ENCODE results near the gene USP17L21.
"Not testable (repeated sequence)": the region's sequence is repeated elsewhere in the genome, so short reads cannot be mapped to it uniquely, and the experiment has no call there.

The USP17L21 gene

GRCh38 chr4:9262572-9262971, at the start of gene USP17L21:
Gene USP17L21, plus strand, starts transcription at chr4:9262872. Its CDS starts 0 bp downstream, at chr4:9262872.
- not testable (repeated sequence) for H3K9me3 Mint-ChIP-seq; H3K4me3 Mint-ChIP-seq; H3K4me1 Mint-ChIP-seq (ENCODE audit: low read depth); H3K36me3 Mint-ChIP-seq (ENCODE audit: low read depth); H3K27ac Mint-ChIP-seq; H3K27me3 Mint-ChIP-seq

GRCh38 chr4:9214701-9215100, 48.0 kb upstream of the USP17L21 start:
- H3K27ac Mint-ChIP-seq; H3K27me3 Mint-ChIP-seq; H3K4me3 Mint-ChIP-seq; H3K9me3 Mint-ChIP-seq; H3K4me1 Mint-ChIP-seq (ENCODE audit: low read depth); H3K36me3 Mint-ChIP-seq (ENCODE audit: low read depth): not testable (repeated sequence)

- not testable (repeated sequence) for H3K4me3 Mint-ChIP-seq; H3K27ac Mint-ChIP-seq; H3K4me1 Mint-ChIP-seq (ENCODE audit: low read depth); H3K36me3 Mint-ChIP-seq (ENCODE audit: low read depth); H3K9me3 Mint-ChIP-seq; H3K27me3 Mint-ChIP-seq
These were observed 47.6 kb upstream of the USP17L21 start, which contains the start of gene USP17L11 for GRCh38 chr4:9215105-9215504. Gene USP17L11, plus strand, starts transcription at chr4:9215405. Its CDS starts 0 bp downstream, at chr4:9215405.

GRCh38 chr4:9219852-9220251, 42.8 kb upstream of the USP17L21 start, which contains the start of gene USP17L12:
Gene USP17L12, plus strand, starts transcription at chr4:9220152. Its CDS starts 0 bp downstream, at chr4:9220152.
- H3K36me3 Mint-ChIP-seq (ENCODE audit: low read depth); H3K9me3 Mint-ChIP-seq: not testable (repeated sequence)

GRCh38 chr4:9224596-9224995, 38.1 kb upstream of the USP17L21 start, which contains the start of gene USP17L13:
Gene USP17L13, plus strand, starts transcription at chr4:9224896. Its CDS starts 0 bp downstream, at chr4:9224896.
- not testable (repeated sequence) for H3K27me3 Mint-ChIP-seq

More at GRCh38 chr4:9219852-9220251, 42.8 kb upstream of the USP17L21 start, which contains the start of gene USP17L12:
- H3K4me3 Mint-ChIP-seq; H3K4me1 Mint-ChIP-seq (ENCODE audit: low read depth); H3K27ac Mint-ChIP-seq; H3K27me3 Mint-ChIP-seq: not testable (repeated sequence)

GRCh38 chr4:9230249-9230648, 32.4 kb upstream of the USP17L21 start:
- not testable (repeated sequence) for H3K36me3 Mint-ChIP-seq (ENCODE audit: low read depth); H3K27me3 Mint-ChIP-seq; H3K27ac Mint-ChIP-seq; H3K4me1 Mint-ChIP-seq (ENCODE audit: low read depth); H3K9me3 Mint-ChIP-seq; H3K4me3 Mint-ChIP-seq

More at GRCh38 chr4:9224596-9224995, 38.1 kb upstream of the USP17L21 start, which contains the start of gene USP17L13:
- H3K36me3 Mint-ChIP-seq (ENCODE audit: low read depth); H3K9me3 Mint-ChIP-seq; H3K27ac Mint-ChIP-seq; H3K4me3 Mint-ChIP-seq; H3K4me1 Mint-ChIP-seq (ENCODE audit: low read depth): not testable (repeated sequence)

GRCh38 chr4:9234085-9234484, 28.6 kb upstream of the USP17L21 start, which contains the start of gene USP17L15:
Gene USP17L15, plus strand, starts transcription at chr4:9234385. Its CDS starts 0 bp downstream, at chr4:9234385.
- not testable (repeated sequence) for H3K4me1 Mint-ChIP-seq (ENCODE audit: low read depth); H3K4me3 Mint-ChIP-seq; H3K27me3 Mint-ChIP-seq; H3K27ac Mint-ChIP-seq; H3K36me3 Mint-ChIP-seq (ENCODE audit: low read depth); H3K9me3 Mint-ChIP-seq

- H3K27me3 Mint-ChIP-seq, H3K27ac Mint-ChIP-seq: not testable (repeated sequence)
These were observed 24.2 kb upstream of the USP17L21 start for GRCh38 chr4:9238461-9238860.

GRCh38 chr4:9243579-9243978, 19.1 kb upstream of the USP17L21 start, which contains the start of gene USP17L17:
Gene USP17L17, plus strand, starts transcription at chr4:9243879. Its CDS starts 0 bp downstream, at chr4:9243879.
- not testable (repeated sequence) for H3K9me3 Mint-ChIP-seq; H3K27ac Mint-ChIP-seq; H3K27me3 Mint-ChIP-seq; H3K4me3 Mint-ChIP-seq; H3K4me1 Mint-ChIP-seq (ENCODE audit: low read depth); H3K36me3 Mint-ChIP-seq (ENCODE audit: low read depth)

More at GRCh38 chr4:9238461-9238860, 24.2 kb upstream of the USP17L21 start:
- H3K9me3 Mint-ChIP-seq; H3K36me3 Mint-ChIP-seq (ENCODE audit: low read depth); H3K4me3 Mint-ChIP-seq; H3K4me1 Mint-ChIP-seq (ENCODE audit: low read depth): not testable (repeated sequence)

- H3K27me3 Mint-ChIP-seq; H3K9me3 Mint-ChIP-seq; H3K36me3 Mint-ChIP-seq (ENCODE audit: low read depth); H3K27ac Mint-ChIP-seq; H3K4me1 Mint-ChIP-seq (ENCODE audit: low read depth); H3K4me3 Mint-ChIP-seq: not testable (repeated sequence)
These were observed 14.6 kb upstream of the USP17L21 start, which contains the start of gene USP17L18 for GRCh38 chr4:9247953-9248680. Gene USP17L18, plus strand, starts transcription at chr4:9248630. Its CDS starts 0 bp downstream, at chr4:9248630.

GRCh38 chr4:9253078-9253477, 9.6 kb upstream of the USP17L21 start, which contains the start of gene USP17L19:
Gene USP17L19, plus strand, starts transcription at chr4:9253378. Its CDS starts 0 bp downstream, at chr4:9253378.
- H3K4me3 Mint-ChIP-seq; H3K27me3 Mint-ChIP-seq; H3K9me3 Mint-ChIP-seq; H3K36me3 Mint-ChIP-seq (ENCODE audit: low read depth); H3K27ac Mint-ChIP-seq; H3K4me1 Mint-ChIP-seq (ENCODE audit: low read depth): not testable (repeated sequence)

- H3K9me3 Mint-ChIP-seq; H3K4me3 Mint-ChIP-seq; H3K4me1 Mint-ChIP-seq (ENCODE audit: low read depth); H3K36me3 Mint-ChIP-seq (ENCODE audit: low read depth); H3K27me3 Mint-ChIP-seq; H3K27ac Mint-ChIP-seq: not testable (repeated sequence)
These were observed 4.8 kb upstream of the USP17L21 start, which contains the start of gene USP17L20 for GRCh38 chr4:9257824-9258223. Gene USP17L20, plus strand, starts transcription at chr4:9258124. Its CDS starts 0 bp downstream, at chr4:9258124.

GRCh38 chr4:9267319-9267718, 4.6 kb downstream of the USP17L21 start, which contains the start of gene USP17L22:
Gene USP17L22, plus strand, starts transcription at chr4:9267619. Its CDS starts 0 bp downstream, at chr4:9267619.
- not testable (repeated sequence) for H3K4me3 Mint-ChIP-seq; H3K27me3 Mint-ChIP-seq; H3K9me3 Mint-ChIP-seq; H3K27ac Mint-ChIP-seq; H3K4me1 Mint-ChIP-seq (ENCODE audit: low read depth); H3K36me3 Mint-ChIP-seq (ENCODE audit: low read depth)

- not testable (repeated sequence) for H3K9me3 Mint-ChIP-seq; H3K27me3 Mint-ChIP-seq; H3K27ac Mint-ChIP-seq; H3K36me3 Mint-ChIP-seq (ENCODE audit: low read depth); H3K4me3 Mint-ChIP-seq; H3K4me1 Mint-ChIP-seq (ENCODE audit: low read depth)
These were observed 9.0 kb downstream of the USP17L21 start for GRCh38 chr4:9271719-9272118.
